ENCODE measurements around the gene PF4V1. TPM values are rescaled to one million over a fixed set of nuclear protein-coding genes. Genes with fewer than 3 reads are reported as not detected.

PF4V1 gene
- total and polyA plus RNA-seq, 2 experiments from 2014 or later, result not detected

DNA sequence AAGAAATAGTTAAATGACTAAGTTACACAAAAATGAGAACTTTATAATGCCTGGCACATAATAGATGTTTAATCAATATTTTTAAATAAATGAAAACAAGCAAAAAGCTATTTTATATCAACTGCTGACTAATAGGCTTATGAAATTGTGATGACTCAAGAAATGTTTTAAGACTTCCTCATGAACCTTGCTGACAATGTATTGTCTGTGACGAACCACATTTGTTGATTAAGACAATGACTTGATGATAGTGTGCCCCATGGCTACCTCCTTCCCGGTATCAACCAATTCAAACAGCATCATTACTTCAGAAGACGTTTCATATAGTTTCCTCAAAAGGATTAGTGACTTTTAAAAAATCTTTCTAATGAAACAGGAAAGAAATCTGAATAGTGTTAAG, 8.8 kb upstream of the PF4V1 start:
- DNase-seq (ENCODE audit: low read depth in 1 of 2, low spot score in 1 of 2), result peak in 1 of 2 donors; percentile 70
- Histone ChIP-seq H3K27ac (no peak overlapping the region), H3K36me3 (no peaks in the 10 kb centered on the region), H3K27me3 (peaks cover 19% of the 10 kb centered on the region), H3K4me3 (no peak overlapping the region), H3K4me1 (ENCODE audit: low read depth) (no peaks in the 10 kb centered on the region), H3K9me3 (ENCODE audit: low read depth) (no peaks in the 10 kb centered on the region)
- TF ChIP-seq CTCF (IDR thresholded peaks at IDR 0.05; ENCODE audit: low read depth, low read length), result no peak

GRCh38 chr4:73844806-73845205, 8.3 kb upstream of the PF4V1 start:
- DNase-seq (ENCODE audit: low read depth in 1 of 2, low spot score in 1 of 2), result no peak
- Histone ChIP-seq H3K4me1 (ENCODE audit: low read depth) (no peaks in the 10 kb centered on the region), H3K27me3 (peaks cover 16% of the 10 kb centered on the region), H3K27ac (no peak overlapping the region), H3K4me3 (no peak overlapping the region), H3K36me3 (no peaks in the 10 kb centered on the region), H3K9me3 (ENCODE audit: low read depth) (no peaks in the 10 kb centered on the region)
- no peak for TF ChIP-seq CTCF (IDR thresholded peaks at IDR 0.05; ENCODE audit: low read depth, low read length)

GRCh38 chr4:73847526-73848182, 5.4 kb upstream of the PF4V1 start:
- TF ChIP-seq CTCF (IDR thresholded peaks at IDR 0.05; ENCODE audit: low read depth, low read length), result no peak
- no peak overlapping the region for H3K27ac ChIP-seq
- DNase-seq (ENCODE audit: low read depth in 1 of 2, low spot score in 1 of 2), result no peak
- no peak overlapping the region for H3K4me3 ChIP-seq
- no peaks in the 10 kb centered on the region for H3K4me1 ChIP-seq (ENCODE audit: low read depth)
- H3K9me3 ChIP-seq (ENCODE audit: low read depth), result no peaks in the 10 kb centered on the region
- H3K36me3 ChIP-seq, result no peaks in the 10 kb centered on the region
- H3K27me3 ChIP-seq, result peaks cover 26% of the 10 kb centered on the region

DNA sequence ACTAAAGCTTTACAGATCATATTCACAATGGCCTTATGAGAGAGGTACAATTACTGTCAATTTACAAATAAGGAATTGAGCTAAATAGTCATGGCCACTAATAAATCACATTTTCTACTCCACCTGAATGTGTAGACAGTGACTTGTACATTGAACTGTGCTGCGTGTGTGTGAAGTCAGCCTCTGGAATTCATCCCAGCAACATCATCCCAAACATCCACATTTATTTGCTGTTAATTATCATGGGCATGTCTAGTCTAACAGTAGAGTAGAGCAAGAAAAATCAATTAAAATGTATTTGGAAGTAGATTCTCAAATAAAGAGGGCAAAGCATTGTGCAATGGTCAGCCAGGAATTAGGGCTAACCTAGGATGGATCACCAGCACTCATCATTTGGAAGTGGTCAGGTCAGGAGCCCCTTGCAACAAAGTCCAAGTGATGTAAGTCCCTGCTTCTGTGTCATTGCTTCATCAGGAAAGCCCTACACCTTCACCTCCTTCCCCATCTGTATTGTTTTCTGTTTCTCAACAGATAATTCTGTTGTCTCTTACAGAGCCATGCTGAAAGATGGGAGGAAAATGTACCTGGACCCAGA, 4.8 kb upstream of the PF4V1 start:
- peaks cover 32% of the 10 kb centered on the region for H3K27me3 ChIP-seq
- H3K4me1 ChIP-seq (ENCODE audit: low read depth), result no peaks in the 10 kb centered on the region
- no peak overlapping the region for H3K27ac ChIP-seq
- no peak overlapping the region for H3K4me3 ChIP-seq
- DNase-seq (ENCODE audit: low read depth in 1 of 2, low spot score in 1 of 2), result no peak
- no peak for TF ChIP-seq CTCF (IDR thresholded peaks at IDR 0.05; ENCODE audit: low read depth, low read length)
- no peaks in the 10 kb centered on the region for H3K36me3 ChIP-seq
- no peaks in the 10 kb centered on the region for H3K9me3 ChIP-seq (ENCODE audit: low read depth)

DNA sequence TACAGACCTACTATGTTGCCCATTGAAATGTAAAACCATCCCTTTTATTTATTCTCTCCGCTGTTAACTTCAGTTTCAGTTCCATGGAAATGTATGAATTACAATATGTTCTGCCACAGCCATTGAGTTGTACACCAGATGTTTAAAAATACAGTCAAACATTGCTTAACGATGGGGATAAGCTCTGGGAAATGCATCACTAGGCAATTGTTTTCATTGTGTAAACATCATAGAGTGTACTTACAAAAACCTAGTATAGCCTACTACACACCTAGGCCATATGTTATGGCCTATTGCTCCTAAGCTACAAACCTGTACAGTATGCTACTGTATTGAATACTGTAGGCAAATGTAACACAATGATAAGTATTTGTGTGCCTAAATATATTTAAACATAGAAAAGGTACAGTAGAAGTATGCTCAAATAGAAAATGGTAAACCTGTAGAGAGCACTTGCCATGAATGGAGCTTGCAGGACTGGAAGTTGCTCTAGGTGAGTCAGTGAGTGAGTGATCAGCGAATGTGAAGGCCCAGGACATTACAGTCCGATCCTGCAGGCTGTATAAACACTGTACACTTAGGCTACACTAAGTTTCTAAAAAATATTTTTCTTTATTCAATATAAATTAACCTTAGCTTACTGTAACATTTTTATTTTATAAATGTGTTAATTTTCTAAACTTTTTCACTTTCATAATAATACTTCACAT, 2.7 kb upstream of the PF4V1 start:
- no peak overlapping the region for H3K27ac ChIP-seq
- no peaks in the 10 kb centered on the region for H3K36me3 ChIP-seq
- no peak overlapping the region for H3K4me3 ChIP-seq
- no peak for DNase-seq (ENCODE audit: low read depth in 1 of 2, low spot score in 1 of 2)
- H3K27me3 ChIP-seq, result peaks cover 46% of the 10 kb centered on the region
- no peaks in the 10 kb centered on the region for H3K4me1 ChIP-seq (ENCODE audit: low read depth)
- H3K9me3 ChIP-seq (ENCODE audit: low read depth), result no peaks in the 10 kb centered on the region
- no peak for TF ChIP-seq CTCF (IDR thresholded peaks at IDR 0.05; ENCODE audit: low read depth, low read length)

All from cardiac muscle cell (in vitro differentiated cells and primary cell).